ENCODE measurements around the gene GPR137B.
"Not testable (repeated sequence)": the region's sequence is repeated elsewhere in the genome, so short reads cannot be mapped to it uniquely, and the experiment has no call there.

DNA sequence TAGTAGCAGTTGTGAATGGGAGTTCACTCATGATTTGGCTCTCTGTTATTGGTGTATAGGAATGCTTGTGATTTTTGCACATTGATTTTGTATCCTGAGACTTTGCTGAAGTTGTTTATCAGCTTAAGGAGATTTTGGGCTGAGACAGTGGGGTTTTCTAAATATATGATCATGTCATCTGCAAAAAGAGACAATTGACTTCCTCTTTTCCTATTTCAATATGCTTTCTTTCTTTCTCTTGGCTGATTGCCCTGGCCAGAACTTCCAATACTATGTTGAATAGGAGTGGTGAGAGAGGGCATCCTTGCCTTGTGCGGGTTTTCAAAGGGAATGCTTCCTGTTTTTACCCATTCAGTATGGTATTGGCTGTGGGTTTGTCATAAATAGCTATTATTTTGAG lies 45.7 kb downstream of the GPR137B start:
- TF ChIP-seq, protein P1, sequence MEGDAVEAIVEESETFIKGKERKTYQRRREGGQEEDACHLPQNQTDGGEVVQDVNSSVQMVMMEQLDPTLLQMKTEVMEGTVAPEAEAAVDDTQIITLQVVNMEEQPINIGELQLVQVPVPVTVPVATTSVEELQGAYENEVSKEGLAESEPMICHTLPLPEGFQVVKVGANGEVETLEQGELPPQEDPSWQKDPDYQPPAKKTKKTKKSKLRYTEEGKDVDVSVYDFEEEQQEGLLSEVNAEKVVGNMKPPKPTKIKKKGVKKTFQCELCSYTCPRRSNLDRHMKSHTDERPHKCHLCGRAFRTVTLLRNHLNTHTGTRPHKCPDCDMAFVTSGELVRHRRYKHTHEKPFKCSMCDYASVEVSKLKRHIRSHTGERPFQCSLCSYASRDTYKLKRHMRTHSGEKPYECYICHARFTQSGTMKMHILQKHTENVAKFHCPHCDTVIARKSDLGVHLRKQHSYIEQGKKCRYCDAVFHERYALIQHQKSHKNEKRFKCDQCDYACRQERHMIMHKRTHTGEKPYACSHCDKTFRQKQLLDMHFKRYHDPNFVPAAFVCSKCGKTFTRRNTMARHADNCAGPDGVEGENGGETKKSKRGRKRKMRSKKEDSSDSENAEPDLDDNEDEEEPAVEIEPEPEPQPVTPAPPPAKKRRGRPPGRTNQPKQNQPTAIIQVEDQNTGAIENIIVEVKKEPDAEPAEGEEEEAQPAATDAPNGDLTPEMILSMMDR (IDR thresholded peaks at IDR 0.05): not testable (repeated sequence)
- not testable (repeated sequence) for TF ChIP-seq POLR2A (IDR thresholded peaks at IDR 0.05)
